DOHH2 (cell line): ENCODE results near the gene SIK3.

Experiments
- H3F3A ChIP-seq: fragments of 200-600 bp; sonication (generic), shearing (Covaris generic); 2 replicates; pipeline ENCODE4 v1.6.0; 2016; ENCODE audit warnings: antibody characterized with exemption, mild to moderate bottlenecking; ENCODE audit not compliant: control insufficient read depth, insufficient read depth
- H3K27ac ChIP-seq: fragments of 200-600 bp; sonication (generic); 2 replicates; pipeline ENCODE4 v1.5.1; 2014; ENCODE audit warnings: low read depth, mild to moderate bottlenecking, low read length, moderate library complexity
- H3K27me3 ChIP-seq: fragments of 200-600 bp; sonication (generic); 2 replicates; pipeline ENCODE4 v1.6.1; 2014; ENCODE audit warnings: mild to moderate bottlenecking, low read length, mixed read lengths; ENCODE audit not compliant: control insufficient read depth
- H3K36me3 ChIP-seq: fragments of 200-600 bp; sonication (generic); 2 replicates; pipeline ENCODE4 v1.6.1; 2014; ENCODE audit warnings: mild to moderate bottlenecking, low read length, moderate library complexity, mixed read lengths; ENCODE audit not compliant: control insufficient read depth
- H3K4me1 ChIP-seq: fragments of 200-600 bp; sonication (generic); 2 replicates; pipeline ENCODE4 v1.6.1; 2014; ENCODE audit warnings: mild to moderate bottlenecking, low read length, mixed read lengths; ENCODE audit not compliant: control insufficient read depth
- H3K4me2 ChIP-seq: fragments of 200-600 bp; sonication (generic); 2 replicates; pipeline ENCODE4 v1.6.0; 2014; ENCODE audit warnings: mild to moderate bottlenecking, low read length, moderate library complexity
- H3K4me3 ChIP-seq: fragments of 200-600 bp; sonication (generic); 2 replicates; pipeline ENCODE4 v1.5.1; 2014; ENCODE audit warnings: mild to moderate bottlenecking, low read length, mixed read lengths
- H3K79me2 ChIP-seq: fragments of 200-600 bp; sonication (generic); 2 replicates; pipeline ENCODE4 v1.6.1; 2014; ENCODE audit warnings: mild to moderate bottlenecking, low read length, mixed read lengths; ENCODE audit not compliant: control insufficient read depth
- H3K9me2 ChIP-seq: fragments of 200-600 bp; sonication (generic); replicated peaks from 2 replicates; pipeline ENCODE4 v1.6.1; 2014; ENCODE audit warnings: mild to moderate bottlenecking, low read length, mixed read lengths; ENCODE audit not compliant: control insufficient read depth
- H3K9me3 ChIP-seq: fragments of 200-600 bp; sonication (generic); 2 replicates; pipeline ENCODE4 v1.6.1; 2014; ENCODE audit warnings: antibody characterized with exemption, low read length, mixed read lengths; ENCODE audit not compliant: control insufficient read depth, insufficient read depth
- H4K20me1 ChIP-seq: fragments of 200-600 bp; sonication (generic); 2 replicates; pipeline ENCODE4 v1.6.0; 2014; ENCODE audit warnings: low read depth, mild to moderate bottlenecking, antibody characterized with exemption, low read length, moderate library complexity; ENCODE audit not compliant: control insufficient read depth, insufficient read depth
- CTCF ChIP-seq: fragments of 200-600 bp; sonication (generic); IDR thresholded peaks from one replicate; pipeline ENCODE4 v1.5.1; 2014; ENCODE audit warnings: antibody characterized with exemption, mild to moderate bottlenecking, low read depth, low read length; ENCODE audit not compliant: poor library complexity, severe bottlenecking
- EZH2phosphoT487 ChIP-seq: fragments of 200-600 bp; sonication (generic); IDR thresholded peaks from 2 replicates; pipeline ENCODE4 v1.6.1; 2017; ENCODE audit warnings: borderline replicate concordance, mild to moderate bottlenecking, antibody characterized with exemption, low read length, moderate library complexity, mixed read lengths

Gene SIK3

GRCh38 chr11:116964269-116964668 lies 134.0 kb downstream of the SIK3 start:
- Histone ChIP-seq H3K79me2 (peaks cover 44% of the 10 kb centered on the region), H3K27me3 (no peaks in the 10 kb centered on the region), H3F3A (no peaks in the 10 kb centered on the region), H3K4me2 (no peak overlapping the region), H3K36me3 (no peaks in the 10 kb centered on the region), H3K9me2 (no peaks in the 10 kb centered on the region), H3K4me3 (no peak overlapping the region), H3K4me1 (no peaks in the 10 kb centered on the region), H3K9me3 (no peaks in the 10 kb centered on the region), H4K20me1 (no peaks in the 10 kb centered on the region; the same call in 1 of the 2 replicates), H3K27ac (no peak overlapping the region)
- TF ChIP-seq EZH2phosphoT487 (no peak), CTCF (no peak)

GRCh38 chr11:116963813-116964212 lies 134.4 kb downstream of the SIK3 start:
- Histone ChIP-seq H3K4me1 (no peaks in the 10 kb centered on the region), H3K9me2 (no peaks in the 10 kb centered on the region), H3K4me3 (no peak overlapping the region), H3K36me3 (no peaks in the 10 kb centered on the region), H3K4me2 (no peak overlapping the region), H4K20me1 (no peaks in the 10 kb centered on the region; the same call in 1 of the 2 replicates), H3K79me2 (peaks cover 46% of the 10 kb centered on the region), H3K27ac (no peak overlapping the region), H3K9me3 (no peaks in the 10 kb centered on the region), H3K27me3 (no peaks in the 10 kb centered on the region), H3F3A (no peaks in the 10 kb centered on the region)
- TF ChIP-seq CTCF (no peak), EZH2phosphoT487 (no peak)

- no peak for TF ChIP-seq CTCF
- no peak for TF ChIP-seq EZH2phosphoT487
- Histone ChIP-seq H3K79me2 (peaks cover 39% of the 10 kb centered on the region), H3K9me2 (no peaks in the 10 kb centered on the region), H3K36me3 (no peaks in the 10 kb centered on the region), H3K4me3 (no peak overlapping the region), H3K4me1 (no peaks in the 10 kb centered on the region), H3K4me2 (no peak overlapping the region), H3F3A (no peaks in the 10 kb centered on the region), H4K20me1 (no peaks in the 10 kb centered on the region; the same call in 1 of the 2 replicates), H3K9me3 (no peaks in the 10 kb centered on the region), H3K27me3 (no peaks in the 10 kb centered on the region), H3K27ac (no peak overlapping the region)
Observed at GRCh38 chr11:116962108-116962507, 136.1 kb downstream of the SIK3 start.
